ENCODE results near the gene CBFA2T2. TPM values are rescaled to one million over a fixed set of nuclear protein-coding genes. Genes with fewer than 3 reads are reported as not detected.

Gene CBFA2T2
- total RNA-seq, 1 experiment from 2014 or later, result 16.3 TPM

- in situ Hi-C loops (cut with HindIII; ENCODE audit: low pct_unique_long_range_greater_than_20kb, low sequenced_read_pairs), result no loop called here
- no peak overlapping the region for H3K4me3 ChIP-seq (ENCODE audit: low read depth in 2 of 2, low read length in 2 of 2)
- CTCF ChIA-PET, result no interaction called here
Measured at GRCh38 chr20:33563788-33564187, 73.9 kb downstream of the CBFA2T2 start.

GRCh38 chr20:33566781-33567603, 77.1 kb downstream of the CBFA2T2 start:
- Histone ChIP-seq H3K27ac (ENCODE audit: low read length) (no peak overlapping the region), H3K4me3 (ENCODE audit: low read depth in 2 of 2, low read length in 2 of 2) (no peak overlapping the region), H3K4me1 (ENCODE audit: control insufficient read depth, insufficient read depth, low read length) (peaks cover 5% of the 10 kb centered on the region; the same call in 1 of the 2 replicates), H3K9me3 (ENCODE audit: control insufficient read depth, insufficient read depth, low read depth, low read length) (no peaks in the 10 kb centered on the region), H3K27me3 (ENCODE audit: control insufficient read depth, insufficient read depth, low read length) (no peaks in the 10 kb centered on the region), H3K36me3 (ENCODE audit: control insufficient read depth, insufficient read depth, low read length) (no peaks in the 10 kb centered on the region)
- ATAC-seq, result no peak
- in situ Hi-C loops (cut with HindIII; ENCODE audit: low pct_unique_long_range_greater_than_20kb, low sequenced_read_pairs), result no loop called here
- BruUV-seq (replicated peaks), result no TSS peak
- CTCF ChIA-PET, result no interaction called here
- POLR2A ChIA-PET, result interaction anchor here (0.6 kb wide), 2 partner anchors 52 to 552 kb away, joined by 3 to 4 read pairs; no protein-coding TSS in a partner anchor
- DNase-seq (ENCODE audit: low read depth, low spot score), result no peak
- intact Hi-C loops (cut with micrococcal nuclease; ENCODE audit: unreplicated experiment), result no loop called here
- TF ChIP-seq SIN3A (IDR thresholded peaks at IDR 0.05; ENCODE audit: borderline replicate concordance, insufficient read depth, low read depth, low read length) (no peak), CTCF (IDR thresholded peaks at IDR 0.05) (no peak), REST (IDR thresholded peaks at IDR 0.05; ENCODE audit: insufficient read depth in 1 of 2, low read depth in 2 of 2, low read length in 1 of 2) (no peak), POLR2AphosphoS5 (IDR thresholded peaks at IDR 0.05; ENCODE audit: low read depth, low read length) (no peak)

More at GRCh38 chr20:33563788-33564187, 73.9 kb downstream of the CBFA2T2 start:
- Histone ChIP-seq H3K27me3 (ENCODE audit: control insufficient read depth, insufficient read depth, low read length) (no peaks in the 10 kb centered on the region), H3K27ac (ENCODE audit: low read length) (no peak overlapping the region), H3K9me3 (ENCODE audit: control insufficient read depth, insufficient read depth, low read depth, low read length) (no peaks in the 10 kb centered on the region), H3K36me3 (ENCODE audit: control insufficient read depth, insufficient read depth, low read length) (no peaks in the 10 kb centered on the region), H3K4me1 (ENCODE audit: control insufficient read depth, insufficient read depth, low read length) (0 out of 2 replicates have a peak, but pooled peaks cover 2% of the 10 kb centered on the region)
- no TSS peak for BruUV-seq (replicated peaks)
- POLR2A ChIA-PET, result interaction anchor here (0.6 kb wide), 1 partner anchor 73 kb away, joined by 4 read pairs; no protein-coding TSS in a partner anchor
- TF ChIP-seq CTCF (IDR thresholded peaks at IDR 0.05) (no peak), SIN3A (IDR thresholded peaks at IDR 0.05; ENCODE audit: borderline replicate concordance, insufficient read depth, low read depth, low read length) (no peak), TCF7L2 (IDR thresholded peaks at IDR 0.05; ENCODE audit: low read depth, low read length) (no peak), POLR2AphosphoS5 (IDR thresholded peaks at IDR 0.05; ENCODE audit: low read depth, low read length) (no peak), REST (IDR thresholded peaks at IDR 0.05; ENCODE audit: insufficient read depth in 1 of 2, low read depth in 2 of 2, low read length in 1 of 2) (no peak)
- DNase-seq (ENCODE audit: low read depth, low spot score) (no peak), ATAC-seq (no peak)
- intact Hi-C loops (cut with micrococcal nuclease; ENCODE audit: unreplicated experiment), result no loop called here

Data from Panc1 (cell line).